AG04449 (cell line): Measurements from ENCODE around the gene HOXA10.

Experiments used
- CTCF ChIA-PET: fragments of 350-600 bp; formaldehyde crosslinking; extraction: SDS; loops from one replicate; lab custom pipeline; 2021; ENCODE audit warnings: antibody characterized with exemption; lab: Yijun Ruan, JAX
- POLR2A ChIA-PET: fragments of 400-600, 350-600 bp; formaldehyde crosslinking; extraction: SDS; loops from one replicate; lab custom pipeline; 2020; ENCODE audit warnings: antibody characterized with exemption, inconsistent platforms; lab: Yijun Ruan, JAX
- DNase-seq: peaks from one replicate; pipeline ENCODE4 v3.0.0-alpha.2; 2010; ENCODE audit warnings: low read depth, low spot score
- H3K4me3 ChIP-seq: 2 replicates; pipeline ENCODE4 v1.5.1; 2011; ENCODE audit warnings: low read depth, mild to moderate bottlenecking, control low read depth, low read length
- TF ChIP-seq, protein P1 (sequence below): IDR thresholded peaks from one replicate; pipeline ENCODE4 v1.5.1; 2011; ENCODE audit warnings: mild to moderate bottlenecking, moderate library complexity, low read length, control low read depth, inconsistent platforms; ENCODE audit not compliant: insufficient read depth; ENCODE audit errors: missing control alignments

Gene HOXA10

GRCh38 chr7:27202018-27202861, 28.1 kb upstream of the HOXA10 start:
- ChIA-PET POLR2A (no interaction called here), CTCF (interaction anchor here (0.8 to 2.3 kb wide), 3 partner anchors 9 to 716 kb away, joined by 3 to 11 read pairs (median 5); no protein-coding TSS in a partner anchor)
- DNase-seq, result no peak
- TF ChIP-seq, protein P1, sequence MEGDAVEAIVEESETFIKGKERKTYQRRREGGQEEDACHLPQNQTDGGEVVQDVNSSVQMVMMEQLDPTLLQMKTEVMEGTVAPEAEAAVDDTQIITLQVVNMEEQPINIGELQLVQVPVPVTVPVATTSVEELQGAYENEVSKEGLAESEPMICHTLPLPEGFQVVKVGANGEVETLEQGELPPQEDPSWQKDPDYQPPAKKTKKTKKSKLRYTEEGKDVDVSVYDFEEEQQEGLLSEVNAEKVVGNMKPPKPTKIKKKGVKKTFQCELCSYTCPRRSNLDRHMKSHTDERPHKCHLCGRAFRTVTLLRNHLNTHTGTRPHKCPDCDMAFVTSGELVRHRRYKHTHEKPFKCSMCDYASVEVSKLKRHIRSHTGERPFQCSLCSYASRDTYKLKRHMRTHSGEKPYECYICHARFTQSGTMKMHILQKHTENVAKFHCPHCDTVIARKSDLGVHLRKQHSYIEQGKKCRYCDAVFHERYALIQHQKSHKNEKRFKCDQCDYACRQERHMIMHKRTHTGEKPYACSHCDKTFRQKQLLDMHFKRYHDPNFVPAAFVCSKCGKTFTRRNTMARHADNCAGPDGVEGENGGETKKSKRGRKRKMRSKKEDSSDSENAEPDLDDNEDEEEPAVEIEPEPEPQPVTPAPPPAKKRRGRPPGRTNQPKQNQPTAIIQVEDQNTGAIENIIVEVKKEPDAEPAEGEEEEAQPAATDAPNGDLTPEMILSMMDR, result no peak
- H3K4me3 ChIP-seq, result no peak overlapping the region

- TF ChIP-seq, protein P1, result no peak
- POLR2A ChIA-PET, result no interaction called here
- no peak overlapping the region for H3K4me3 ChIP-seq
- CTCF ChIA-PET, result interaction anchor here (2.3 kb wide), 1 partner anchor 10 kb away, joined by 11 read pairs; no protein-coding TSS in a partner anchor
- DNase-seq, result no peak
Observed at GRCh38 chr7:27201580-27202017, 27.5 kb upstream of the HOXA10 start.

GRCh38 chr7:27200761-27201579, 26.9 kb upstream of the HOXA10 start:
- H3K4me3 ChIP-seq, result peak overlapping the region; percentile 46
- ChIA-PET POLR2A (interaction anchor here (1.0 kb wide), 1 partner anchor 461 kb away, joined by 3 read pairs; no protein-coding TSS in a partner anchor), CTCF (interaction anchor here (2.2 to 2.3 kb wide), 2 partner anchors 10 kb away, joined by 11 to 14 read pairs; no protein-coding TSS in a partner anchor)
- TF ChIP-seq, protein P1, result no peak
- no peak for DNase-seq

DNA sequence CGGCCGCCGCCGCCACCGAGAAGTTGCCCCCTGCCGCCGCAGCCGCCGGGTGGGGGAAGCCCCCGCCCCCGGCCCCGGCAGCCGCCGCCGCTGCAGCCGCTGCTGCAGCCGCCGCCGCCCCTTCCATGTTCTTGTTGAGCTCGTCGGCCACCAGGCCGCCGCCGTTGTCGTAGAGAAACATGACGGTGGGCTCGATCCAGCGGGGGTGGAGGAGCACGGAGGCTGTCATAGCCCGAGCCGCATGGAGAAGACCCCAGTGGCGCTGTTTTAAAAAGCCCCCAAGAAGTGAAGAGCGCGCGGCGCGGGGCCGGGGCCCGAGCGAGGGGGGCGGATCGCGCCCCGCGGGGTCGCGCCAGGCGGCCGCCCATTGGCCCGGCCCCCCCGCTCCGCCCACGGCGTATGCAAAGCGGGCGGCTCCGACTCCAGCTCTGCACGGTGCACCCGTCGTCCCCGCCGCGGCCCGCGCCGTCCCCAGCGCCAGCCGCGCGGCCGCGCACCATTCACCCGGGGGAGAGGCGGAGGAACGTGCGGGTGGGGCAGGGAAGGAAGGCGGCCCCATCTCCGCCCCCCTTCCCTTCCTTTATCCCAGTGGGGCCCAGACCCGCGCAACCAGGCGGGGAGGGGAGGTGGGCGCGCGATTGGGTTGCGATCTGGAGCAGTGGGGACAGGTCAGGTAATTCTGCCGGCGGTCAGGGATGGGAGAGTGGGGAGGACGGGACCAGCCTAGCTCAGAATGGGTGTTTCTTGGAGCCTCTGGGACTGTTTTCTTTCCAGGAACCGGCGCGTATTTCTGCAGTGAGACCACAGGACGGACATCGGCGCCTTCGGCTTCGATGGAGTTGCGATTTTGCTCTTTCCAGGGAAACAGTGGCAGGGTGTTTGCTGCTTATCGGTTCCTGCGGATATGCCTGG, 26.0 kb upstream of the HOXA10 start, which contains the start of gene HOXA13:
Gene HOXA13, minus strand, starts transcription at position 243 of the 912 bp plus-strand sequence. Its CDS starts 14 bp downstream, at position 229.
- peak within 1 kb of the TSS; percentile 60 for H3K4me3 ChIP-seq
- TF ChIP-seq, protein P1, result no peak
- ChIA-PET CTCF (interaction anchor here (1.0 to 2.2 kb wide), 7 partner anchors 8 to 879 kb away, joined by 3 to 14 read pairs (median 5); partner anchors contain the start of gene HOXA10), POLR2A (interaction anchor here (1.0 kb wide), 1 partner anchor 462 kb away, joined by 3 read pairs; no protein-coding TSS in a partner anchor)
- DNase-seq, result no peak
